H4 (cell line): ENCODE results near the gene TOM1. TPM values are rescaled to one million over a fixed set of nuclear protein-coding genes. Genes with fewer than 3 reads are reported as not detected.
A peak's percentile ranks its signal among the peaks of the same experiment; 100 is the strongest.

Experiments used
- DNase-seq: peaks from one replicate; pipeline ENCODE4 v3.0.0-alpha.2; 2015; ENCODE audit warnings: low spot score
- total RNA-seq: library from RNA; depleted of rRNA; stranded (reverse); fragments of >200 nt; shearing (Covaris generic); gene quantifications from 2 replicates; pipeline ENCODE4 v1.2.3, GENCODE V29; 2014; rRNA removed

Gene TOM1
- 29.8 and 49.1 TPM in 2 replicates for total RNA-seq

- DNase-seq, result peak; percentile 91
These were observed at the start of gene TOM1 for GRCh38 chr22:35299673-35300499. TSS of gene TOM1 (plus strand) at chr22:35299894. CDS start at chr22:35299929, 35 bp downstream.

- no peak for DNase-seq
These were observed 49.5 kb upstream of the TOM1 start for GRCh38 chr22:35250156-35250555.

- DNase-seq, result no peak
These were observed 45.7 kb upstream of the TOM1 start for GRCh38 chr22:35253946-35254345.

DNA sequence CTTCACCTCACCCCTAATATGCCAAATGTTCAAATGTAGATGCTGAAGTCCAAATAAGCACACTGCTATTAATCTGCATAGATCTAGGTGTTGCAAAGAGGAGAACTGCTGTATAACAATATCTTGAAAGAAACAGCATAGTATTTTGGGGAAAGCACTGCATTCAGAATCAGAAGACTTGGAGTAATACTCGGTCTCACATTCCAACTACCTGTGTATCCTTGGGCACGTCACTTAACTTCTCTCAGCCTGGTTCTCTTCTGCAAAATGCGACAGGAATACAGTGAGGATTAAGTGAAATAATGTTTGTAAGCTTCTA, 42.7 kb upstream of the TOM1 start:
- no peak for DNase-seq

DNA sequence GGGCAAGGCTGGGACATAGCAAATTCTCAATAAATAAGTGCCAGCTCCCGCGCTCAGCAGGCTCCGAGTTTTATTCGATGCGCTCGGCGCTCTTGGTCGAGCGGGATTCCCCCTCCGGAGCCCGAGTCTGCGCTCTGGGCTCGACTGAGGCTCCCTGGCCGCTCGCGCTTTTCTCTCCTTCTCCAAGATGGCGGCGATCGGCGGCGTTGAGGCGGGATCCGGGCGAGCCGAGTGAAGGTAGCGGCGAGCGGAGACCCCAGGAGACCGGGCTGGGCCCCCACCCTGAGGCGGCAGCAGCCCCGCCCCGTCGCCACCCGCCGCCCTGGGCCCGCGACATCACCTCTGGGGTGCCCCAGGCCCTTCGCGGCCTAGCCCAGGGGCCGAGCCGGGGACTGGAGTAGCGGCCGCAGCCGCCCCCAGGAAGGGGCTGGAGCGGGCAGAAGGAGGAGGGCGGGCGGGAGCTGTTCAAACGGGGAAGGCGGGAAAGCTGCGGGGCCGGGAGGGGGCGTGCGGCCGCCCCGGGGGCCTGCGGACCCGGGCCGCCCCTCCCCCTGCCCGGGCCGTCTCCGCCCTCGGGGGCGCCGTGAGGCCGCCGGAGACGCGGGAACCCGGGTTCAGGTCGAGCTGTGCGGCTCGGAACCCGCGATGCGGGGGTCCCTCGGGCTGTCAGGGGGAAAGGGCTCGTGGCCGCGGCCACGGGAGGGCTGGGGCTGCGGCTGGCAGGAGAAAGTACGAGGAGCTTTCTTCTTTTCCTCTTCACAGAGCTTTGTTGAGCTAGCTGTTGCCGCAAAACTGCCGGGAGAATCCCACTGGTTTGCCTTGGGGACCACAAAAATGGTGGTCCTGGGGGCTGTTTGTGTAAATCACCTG, 42.1 kb upstream of the TOM1 start, which contains the start of gene HMGXB4:
Gene HMGXB4, plus strand, starts transcription at position 173 of the 870 bp plus-strand sequence. CDS start 4,898 bp downstream, outside the sequence.
- peak; percentile 63 for DNase-seq

- DNase-seq, result no peak
These were observed 41.3 kb upstream of the TOM1 start for GRCh38 chr22:35258191-35258988.

GRCh38 chr22:35264986-35265385, 34.7 kb upstream of the TOM1 start:
- no peak for DNase-seq

- DNase-seq, result no peak
These were observed 33.4 kb upstream of the TOM1 start for GRCh38 chr22:35266277-35266676.

GRCh38 chr22:35269630-35270029, 30.1 kb upstream of the TOM1 start:
- no peak for DNase-seq

DNA sequence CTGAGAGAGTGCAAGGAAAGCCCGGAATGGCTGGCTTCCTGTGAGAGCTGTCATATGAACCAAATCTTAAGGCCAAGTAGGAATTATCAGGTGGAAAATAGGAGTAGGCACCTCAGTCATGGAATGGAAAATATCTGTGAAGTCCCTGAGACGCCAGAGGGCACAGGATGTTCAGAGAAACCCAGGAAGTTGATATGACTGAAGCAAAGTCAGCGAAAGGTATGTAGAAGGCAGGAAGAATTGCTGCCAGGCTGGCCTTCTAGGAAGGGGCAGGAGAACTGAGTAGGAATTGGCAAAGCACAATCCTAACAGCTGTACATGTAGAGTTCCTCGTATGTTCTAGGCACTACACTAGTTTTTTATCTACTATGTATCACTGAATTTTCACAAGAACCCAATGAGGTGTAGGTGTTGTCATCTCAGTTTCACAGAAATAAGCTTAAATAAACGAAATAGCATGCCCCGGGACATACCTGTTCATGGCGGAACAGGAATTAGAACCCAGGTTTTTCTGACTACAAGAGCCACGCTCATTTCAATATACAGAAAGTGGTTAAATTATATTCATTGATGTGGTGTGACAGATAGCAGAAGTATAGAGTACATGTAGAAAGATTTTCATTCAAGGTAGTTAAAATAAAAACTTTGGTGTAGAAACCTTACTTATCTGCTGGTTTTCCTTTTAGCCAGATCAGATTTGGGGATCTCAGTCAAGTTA, 25.4 kb upstream of the TOM1 start:
- DNase-seq, result no peak

DNA sequence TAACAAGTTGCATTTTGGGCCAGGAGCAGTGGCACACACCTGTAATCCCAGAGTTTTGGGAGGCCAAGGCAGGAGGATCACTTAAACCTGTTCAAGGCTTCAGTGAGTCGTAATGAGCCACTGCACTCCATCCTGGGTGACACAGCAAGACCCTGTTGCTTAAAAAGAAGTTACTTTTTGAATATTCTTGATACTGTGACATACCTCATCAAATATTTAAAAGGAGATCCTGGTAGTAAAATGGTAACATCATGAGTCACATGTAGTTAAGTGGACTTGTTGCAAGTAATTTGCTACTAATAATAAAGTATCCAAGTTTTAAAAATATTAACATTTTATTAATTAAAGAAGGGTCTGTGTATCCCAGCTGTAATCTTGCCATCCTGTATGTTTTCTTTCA, 24.1 kb upstream of the TOM1 start:
- no peak for DNase-seq

- no peak for DNase-seq
These were observed 23.7 kb upstream of the TOM1 start for GRCh38 chr22:35276019-35276418.

GRCh38 chr22:35288116-35288515, 11.6 kb upstream of the TOM1 start:
- no peak for DNase-seq

DNA sequence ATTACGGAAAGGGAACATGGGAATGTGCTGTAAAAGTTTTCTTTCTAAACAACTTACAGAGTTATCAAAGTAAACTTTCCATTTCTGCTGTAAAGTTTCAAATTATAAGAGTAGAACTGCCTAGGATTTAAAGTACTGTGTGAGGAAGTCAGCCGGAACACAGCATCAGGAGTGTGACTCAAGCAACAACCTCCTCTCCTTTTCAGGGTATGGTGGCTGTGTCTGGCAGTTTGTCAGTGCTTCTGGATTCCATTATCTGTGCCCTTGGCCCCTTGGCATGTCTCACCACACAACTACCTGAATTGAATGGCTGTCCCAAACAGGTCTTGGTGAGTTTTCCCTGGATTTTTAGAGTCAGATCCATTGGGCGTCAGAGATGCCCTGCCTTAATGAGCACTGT, 6.9 kb upstream of the TOM1 start:
- no peak for DNase-seq

- DNase-seq, result no peak
These were observed 3.6 kb upstream of the TOM1 start for GRCh38 chr22:35296051-35296450.

- DNase-seq, result no peak
These were observed 449 bp upstream of the TOM1 start for GRCh38 chr22:35299217-35299672.

GRCh38 chr22:35301372-35301874, 1.7 kb downstream of the TOM1 start:
- peak; percentile 64 for DNase-seq

- no peak for DNase-seq
These were observed 3.4 kb downstream of the TOM1 start for GRCh38 chr22:35303029-35303624.

DNA sequence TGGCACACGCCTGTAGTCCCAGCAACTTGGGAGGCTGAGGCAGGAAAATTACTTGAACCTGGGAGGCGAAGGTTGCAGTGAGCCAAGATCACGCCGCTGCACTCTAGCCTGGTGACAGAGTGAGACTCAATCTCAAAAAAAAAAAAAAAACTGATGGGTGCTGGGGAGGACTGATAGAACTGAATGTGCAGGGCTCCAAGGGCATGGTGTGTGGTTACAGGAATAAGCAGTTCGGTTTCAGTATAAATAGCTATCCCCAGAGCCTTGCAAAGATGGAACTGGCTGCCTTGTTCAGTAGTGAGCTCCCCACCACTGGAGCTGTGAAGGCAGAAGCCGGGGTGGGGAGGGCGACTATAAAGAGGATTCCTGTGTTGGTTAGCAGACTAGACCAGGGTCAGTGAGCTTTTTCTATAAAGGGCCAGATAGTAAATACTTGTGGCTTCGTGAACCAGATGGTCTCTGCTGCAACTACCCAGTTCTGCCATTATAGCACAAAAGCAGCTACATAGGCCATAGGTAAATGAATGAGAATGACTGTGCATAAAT, 5.9 kb downstream of the TOM1 start:
- DNase-seq, result no peak

DNA sequence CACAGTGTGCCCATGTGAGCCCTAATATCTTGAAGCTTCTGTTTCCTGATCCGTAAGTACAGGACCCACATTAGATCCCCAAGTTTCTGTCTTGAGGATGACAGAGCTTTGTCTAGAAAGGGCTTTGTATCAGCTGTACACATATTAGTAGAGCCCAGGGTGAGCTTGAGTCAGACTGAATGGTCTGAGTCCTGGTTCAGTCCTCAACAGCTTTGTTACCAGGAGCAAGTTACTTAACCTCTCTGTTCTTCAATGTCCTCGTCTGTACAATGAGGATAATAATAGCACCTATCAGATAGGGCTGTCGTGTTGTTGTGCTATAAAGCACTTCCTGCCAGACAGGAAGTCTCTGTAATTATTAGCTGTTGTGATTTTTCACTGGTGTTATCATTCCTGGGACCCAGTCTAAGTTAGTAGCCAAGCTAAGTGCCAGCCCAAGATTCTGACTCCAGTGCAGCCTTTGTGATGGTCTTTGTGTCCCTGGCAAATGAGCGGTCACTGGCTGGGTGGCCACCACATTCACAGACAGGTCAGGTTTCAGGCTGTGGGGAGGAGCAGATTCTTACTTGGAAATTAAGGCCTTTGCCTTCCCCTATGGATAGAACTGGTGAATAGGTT, 6.8 kb downstream of the TOM1 start:
- DNase-seq, result no peak
